Stimulated activated CD4-positive, alpha-beta T cell treated with anti-CD3 and anti-CD28 coated beads, TNF-alpha, amount 100 ng/mL, for 1 hour (primary cell): ENCODE results near the gene C16orf74.

Experiments used
- DNase-seq, 3 donors: peaks; one replicate each; pipeline ENCODE4 v3.0.0-alpha.2; 2020; ENCODE audit warnings: low read depth in 3 of 3, low spot score in 1 of 3

Gene C16orf74

DNA sequence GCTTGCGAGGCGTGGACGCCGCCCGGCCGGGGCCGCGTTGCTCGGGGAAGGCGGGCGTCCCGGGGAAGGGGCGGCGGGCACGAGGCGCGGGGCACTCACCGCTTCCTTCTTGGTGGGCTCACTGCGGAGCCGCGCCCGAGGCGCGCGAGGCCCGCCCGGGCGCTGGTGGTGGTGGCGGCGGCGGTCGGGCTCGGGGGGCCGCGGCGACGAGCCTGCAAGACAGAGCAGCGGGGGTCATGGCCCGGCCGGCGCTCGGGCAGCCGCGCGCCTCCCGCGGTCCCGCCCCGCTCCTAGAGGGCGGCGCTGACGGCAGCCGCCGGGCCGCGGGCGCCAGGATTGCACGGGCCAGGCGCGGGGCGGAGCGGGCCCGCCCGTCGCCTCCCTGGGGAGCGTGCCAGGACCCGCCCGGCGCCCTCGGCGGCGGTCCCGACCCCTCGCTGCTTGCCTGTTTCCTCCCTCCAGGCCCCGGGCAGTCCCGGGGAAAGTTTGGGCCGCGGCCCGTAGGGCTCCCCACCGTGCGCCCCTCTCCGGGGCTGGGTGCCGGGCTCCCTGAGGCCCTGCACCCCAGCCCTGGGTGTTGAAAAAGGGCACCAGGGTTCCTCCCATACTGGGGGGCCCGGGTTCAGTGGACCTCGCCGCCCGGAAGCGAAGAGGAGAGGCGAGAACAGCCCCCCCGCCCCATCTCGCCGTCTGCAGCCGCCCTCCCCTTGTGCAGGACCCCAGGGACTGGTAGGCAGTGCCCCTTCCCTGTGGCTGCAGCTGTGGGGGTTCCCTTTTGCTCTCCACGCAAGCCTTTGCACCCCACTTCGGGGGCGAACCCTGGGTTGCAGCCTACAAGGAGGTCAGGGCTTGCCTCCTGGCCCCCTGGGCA, at the start of gene C16orf74:
C16orf74 (minus strand) TSS at position 270 of the 871 bp plus-strand sequence. CDS start 15,879 bp downstream, outside the sequence.
- DNase-seq = no peak

DNA sequence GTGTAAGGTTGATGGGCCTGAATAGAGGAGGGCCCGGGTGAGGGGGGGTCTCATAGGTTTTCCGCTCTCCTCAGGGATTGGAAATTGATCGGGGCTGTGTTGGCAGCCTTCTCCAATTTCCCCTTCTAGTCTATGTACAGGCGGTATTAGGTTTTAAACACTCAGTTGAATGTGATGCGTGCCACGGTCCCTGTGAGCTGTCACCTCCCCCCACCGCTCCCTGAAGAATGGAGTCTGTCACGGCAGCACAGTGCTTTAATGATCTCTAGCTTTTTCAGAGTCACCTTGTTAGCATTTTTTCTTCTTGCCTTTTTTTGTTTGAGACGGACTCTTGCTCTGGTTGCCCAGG, 49.4 kb upstream of the C16orf74 start:
- peak in 1 of 3 donors; percentile 22 for DNase-seq

DNA sequence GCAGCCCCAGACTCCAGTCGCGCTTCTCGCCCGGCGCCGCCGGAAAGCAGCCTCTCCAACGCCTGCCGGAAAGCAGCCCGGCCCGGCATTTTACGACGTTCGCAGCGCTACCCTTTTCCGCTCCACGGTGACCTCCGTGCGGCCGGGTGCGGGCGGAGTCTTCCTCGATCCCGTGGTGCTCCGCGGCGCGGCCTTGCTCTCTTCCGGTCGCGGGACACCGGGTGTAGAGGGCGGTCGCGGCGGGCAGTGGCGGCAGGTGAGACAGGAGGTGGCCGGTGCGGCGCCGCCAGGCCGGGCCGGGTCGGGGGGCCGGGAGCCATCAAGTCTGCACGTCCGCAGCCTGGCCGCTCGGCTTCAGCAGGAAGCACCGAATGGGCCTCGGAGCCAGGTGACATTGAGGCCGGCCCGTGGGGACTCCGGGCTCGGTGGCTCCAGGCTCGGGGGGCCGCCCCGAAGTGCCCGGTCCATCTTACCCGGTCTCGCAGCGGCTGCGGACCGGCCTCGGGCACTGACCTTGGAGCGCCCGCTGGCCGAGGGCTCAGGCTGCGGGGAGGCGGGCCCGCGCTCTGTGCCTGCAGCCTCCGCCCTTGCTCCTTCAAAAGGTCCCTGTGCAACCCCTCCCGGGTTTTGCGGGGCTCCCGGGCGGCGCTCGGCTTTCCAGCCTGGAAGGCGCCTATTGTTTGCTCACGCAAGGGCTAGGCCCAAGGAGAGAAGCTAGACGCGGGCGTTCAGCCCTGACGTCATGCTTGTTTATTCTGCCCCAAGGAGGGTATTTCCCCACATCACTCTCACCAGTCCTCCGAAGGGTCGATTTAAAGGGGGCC, 48.8 kb upstream of the C16orf74 start, which contains the start of the genes COX4I1 and EMC8:
COX4I1 (plus strand) TSS at position 199 of the 824 bp plus-strand sequence. CDS start 1,511 bp downstream, outside the sequence.
EMC8 (minus strand) TSS at position 48 of the 824 bp plus-strand sequence. CDS start 249 bp downstream, outside the sequence.
- peak; percentile 70 to 88 (median 77) for DNase-seq

DNA sequence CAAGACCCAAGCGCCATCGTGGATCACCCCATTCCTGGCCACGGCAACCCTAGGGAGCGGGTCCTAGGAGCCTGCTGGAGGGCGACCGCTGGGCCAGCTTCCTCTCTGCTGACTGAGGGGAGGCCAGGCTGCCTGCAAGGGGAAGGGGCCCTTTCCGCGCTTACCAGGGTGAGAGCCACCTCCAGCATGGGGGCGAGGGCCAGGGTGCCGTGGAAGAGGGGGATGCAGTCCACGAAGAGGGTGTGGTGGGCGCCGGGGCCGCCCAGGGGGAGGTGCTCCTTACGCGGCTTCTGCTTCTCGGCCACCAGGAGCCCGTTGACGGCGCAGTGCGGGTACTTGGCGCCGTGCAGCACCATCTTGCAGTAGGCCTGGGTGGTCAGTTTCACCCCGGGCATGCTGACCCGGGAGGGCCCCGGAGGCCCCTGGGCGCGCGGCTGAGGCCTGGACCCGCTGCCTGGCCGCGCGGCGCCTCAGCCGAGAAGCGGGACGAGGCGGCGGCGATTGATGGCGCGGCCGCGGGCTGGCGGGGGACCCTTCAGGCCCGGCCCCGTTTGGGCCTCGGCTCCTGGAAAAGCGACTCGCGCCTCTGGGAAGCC, 48.1 kb upstream of the C16orf74 start:
- DNase-seq = no peak

DNA sequence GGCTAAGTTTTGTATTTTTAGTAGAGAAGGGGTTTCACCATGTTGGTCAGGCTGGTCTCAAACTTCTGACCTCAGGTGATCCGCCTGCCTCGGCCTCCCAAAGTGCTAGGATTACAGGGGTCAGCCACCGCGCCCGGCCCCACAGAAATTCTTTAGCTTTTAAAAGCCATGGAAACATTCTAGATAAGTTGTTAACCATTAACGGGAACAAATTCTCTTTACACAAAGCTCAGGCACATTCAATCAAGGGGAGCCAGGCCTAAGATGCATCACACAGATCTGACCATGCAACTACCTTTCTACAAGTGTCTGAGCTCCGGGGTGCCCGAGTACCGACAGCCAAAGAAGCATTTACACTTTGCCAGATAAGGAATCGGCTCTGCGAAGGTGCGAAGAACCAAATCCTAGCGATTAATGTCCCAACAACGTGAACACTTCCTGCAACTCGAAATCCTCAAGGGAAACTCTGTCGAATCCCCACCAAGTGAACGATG, 47.4 kb upstream of the C16orf74 start:
- DNase-seq = no peak

DNA sequence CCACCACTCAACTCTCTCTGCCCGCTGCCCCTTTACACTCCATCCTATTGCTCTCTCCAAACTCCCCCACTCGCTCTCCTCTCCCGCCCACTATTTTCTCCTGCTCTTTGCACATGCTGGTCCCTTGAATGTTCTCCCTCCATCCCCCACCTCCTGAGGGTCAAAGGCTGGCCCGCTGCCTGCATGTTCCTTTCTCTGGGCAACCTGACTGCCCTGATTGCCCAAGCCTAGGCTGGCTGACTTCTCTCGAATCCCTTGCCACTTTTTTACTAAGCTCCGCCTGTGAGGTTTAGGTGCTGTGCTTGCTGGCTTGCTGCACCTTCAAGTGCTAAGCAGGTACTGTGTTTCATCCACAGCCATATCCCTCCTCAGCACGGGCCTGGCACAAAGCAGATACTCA, 45.7 kb upstream of the C16orf74 start:
- DNase-seq = no peak

DNA sequence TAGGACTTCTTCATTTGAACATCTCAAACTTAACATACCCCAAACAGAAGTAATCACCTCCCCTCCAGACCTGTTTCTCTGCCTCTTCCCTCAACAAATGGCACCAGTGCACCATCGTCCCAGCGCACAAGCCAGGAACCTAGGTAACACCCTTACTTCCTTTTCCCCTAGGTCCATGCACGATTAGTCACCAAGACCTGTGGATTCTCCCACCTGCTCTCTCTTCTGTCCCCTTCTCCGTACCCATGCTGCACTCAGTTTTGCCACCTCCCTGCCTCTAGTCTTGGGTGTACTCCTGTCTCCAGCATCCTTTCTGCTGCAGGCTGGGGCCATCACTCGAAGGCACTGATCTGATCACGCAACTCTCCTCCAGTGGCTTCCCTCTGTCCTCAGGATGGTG, 45.3 kb upstream of the C16orf74 start:
- DNase-seq = no peak

DNA sequence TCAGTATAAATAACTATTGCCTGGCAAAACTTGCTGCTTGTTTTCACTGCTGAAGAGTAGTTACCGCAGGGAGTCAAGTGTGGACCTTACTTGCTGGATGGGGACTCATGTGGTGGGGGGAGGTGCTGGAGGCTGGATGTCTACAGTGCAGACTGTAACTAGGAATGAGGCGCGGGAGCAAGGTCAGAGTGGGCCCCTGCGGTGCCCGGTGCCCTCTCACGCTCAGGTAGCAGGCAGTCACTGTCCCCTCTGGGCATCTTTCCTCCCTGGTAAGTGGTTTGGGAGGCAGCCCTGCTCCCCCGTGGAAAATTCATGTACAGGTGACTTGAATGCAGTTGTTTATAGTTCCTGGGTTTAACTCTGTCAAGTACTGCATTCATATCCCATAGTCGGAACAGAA, 43.8 kb upstream of the C16orf74 start:
- DNase-seq = no peak

DNA sequence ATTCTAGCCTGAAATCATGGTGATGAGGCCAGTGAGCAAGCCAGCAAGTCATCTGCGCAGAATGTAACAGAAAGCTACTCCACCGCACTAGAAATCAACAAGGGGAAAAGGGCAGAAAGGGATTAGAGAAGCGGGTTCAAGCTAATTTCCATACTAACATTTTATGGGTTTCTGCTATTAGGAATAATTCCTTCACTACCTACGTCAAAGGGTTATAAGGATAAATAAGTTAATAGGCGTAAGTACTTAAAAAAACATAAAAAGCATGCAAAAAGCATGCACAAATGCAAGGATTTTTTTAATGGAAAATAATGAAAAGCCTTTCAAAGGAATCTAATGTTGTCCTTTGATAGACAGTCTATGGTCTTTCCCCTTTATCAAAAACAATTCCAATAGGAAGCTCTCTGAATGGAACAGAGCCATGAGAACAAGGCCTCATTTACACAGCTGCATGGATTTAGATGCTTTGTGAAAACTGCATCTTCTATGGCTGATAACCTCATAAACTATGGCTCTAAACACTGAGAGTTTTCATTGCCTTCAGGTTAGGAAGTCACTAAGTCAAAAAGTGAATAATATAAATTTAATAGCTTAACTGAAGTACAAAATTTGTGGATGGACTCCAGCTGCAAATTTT, 42.9 kb upstream of the C16orf74 start:
- no peak for DNase-seq

DNA sequence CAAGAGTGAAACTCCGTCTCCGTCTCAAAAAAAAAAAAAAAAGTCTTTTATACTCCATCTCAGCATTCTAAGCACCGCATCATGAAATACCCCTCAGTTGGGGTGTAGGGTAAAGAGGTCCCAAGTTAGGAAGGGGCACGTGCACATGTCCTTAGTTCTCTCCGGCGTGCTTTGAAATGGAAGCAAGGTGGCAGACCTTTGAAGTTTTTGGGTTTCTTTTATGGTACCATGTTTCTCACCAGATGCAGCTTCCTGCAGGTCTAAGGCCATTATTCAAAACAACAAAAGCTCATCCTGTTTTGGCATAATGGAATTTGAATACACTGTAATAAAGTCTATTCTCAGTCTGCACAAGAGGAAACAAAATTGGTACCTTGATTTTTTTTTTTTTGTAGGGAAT, 38.9 kb upstream of the C16orf74 start:
- DNase-seq = no peak

DNA sequence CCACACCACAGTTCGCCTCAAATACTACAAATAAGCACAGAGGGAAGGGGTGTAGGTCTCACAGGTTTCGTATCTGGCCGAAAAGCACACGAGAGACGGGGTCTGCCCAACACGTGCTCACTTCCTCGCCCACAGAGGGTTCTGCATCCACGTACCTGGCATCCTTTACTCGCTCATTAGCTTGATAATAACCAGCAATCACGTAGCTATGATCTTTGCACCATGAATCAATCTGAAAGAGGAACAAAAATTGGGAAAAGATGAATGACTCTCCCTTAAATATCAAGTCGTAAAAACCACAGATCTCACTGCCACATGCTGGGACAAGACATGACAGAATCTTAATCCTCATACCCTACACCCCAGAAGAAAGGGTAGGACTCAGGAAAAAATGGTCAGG, 37.9 kb upstream of the C16orf74 start:
- DNase-seq = no peak

DNA sequence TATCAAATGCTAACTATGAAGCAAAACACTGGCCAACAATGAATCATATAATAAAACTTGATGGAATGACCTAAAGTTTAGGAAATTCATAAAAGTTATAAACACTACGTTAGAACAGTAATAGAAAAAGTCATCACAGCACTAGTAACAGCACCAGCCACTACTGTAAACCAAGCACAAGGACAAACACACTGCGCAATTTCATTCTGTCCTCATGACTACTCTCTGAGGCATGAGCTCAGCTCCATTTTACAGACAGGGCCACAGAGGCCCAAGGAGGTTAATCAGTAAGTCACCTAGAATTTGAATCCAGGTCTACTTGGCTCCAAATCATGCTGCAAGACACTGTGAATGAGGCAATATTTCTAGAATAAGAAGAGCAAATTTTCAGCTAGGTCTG, 35.0 kb upstream of the C16orf74 start:
- no peak for DNase-seq

DNA sequence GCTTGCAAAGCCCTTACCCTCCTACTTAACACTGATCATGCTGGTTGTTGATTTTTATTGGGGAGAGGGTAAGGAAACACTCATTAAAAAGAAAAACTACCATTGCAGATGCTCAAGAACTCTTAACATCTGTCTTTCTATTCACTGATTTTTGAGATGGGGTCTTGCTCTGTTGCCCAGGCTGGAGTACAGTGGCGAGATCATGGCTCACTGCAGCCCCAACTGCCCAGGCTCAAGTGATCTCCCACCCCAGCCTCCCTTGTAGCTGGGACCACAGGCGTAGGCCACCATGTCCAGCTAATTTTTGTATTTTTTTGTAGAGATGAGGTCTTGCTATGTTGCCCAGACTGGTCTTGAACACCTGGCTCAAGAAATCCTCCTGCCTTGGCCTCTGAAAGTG, 33.9 kb upstream of the C16orf74 start:
- no peak for DNase-seq

DNA sequence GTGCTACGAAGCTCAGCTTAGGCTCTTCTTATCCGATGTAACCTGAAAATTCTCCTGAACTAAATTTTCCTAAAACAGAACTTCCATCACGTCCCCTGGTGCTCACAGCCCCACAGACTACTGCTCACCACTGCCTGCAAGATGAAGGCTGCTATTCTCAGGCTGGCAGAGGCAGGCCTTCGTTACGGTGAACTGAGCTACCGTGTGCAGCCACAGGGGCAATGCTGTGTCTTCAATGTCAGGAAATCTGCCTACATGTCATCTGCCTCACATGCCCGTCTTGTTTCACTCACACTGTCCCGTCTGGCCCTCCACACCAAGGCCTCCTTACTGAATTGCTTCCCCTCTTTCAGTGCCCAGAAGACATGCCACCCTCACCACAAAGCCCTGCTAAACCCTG, 32.5 kb upstream of the C16orf74 start:
- DNase-seq = no peak

DNA sequence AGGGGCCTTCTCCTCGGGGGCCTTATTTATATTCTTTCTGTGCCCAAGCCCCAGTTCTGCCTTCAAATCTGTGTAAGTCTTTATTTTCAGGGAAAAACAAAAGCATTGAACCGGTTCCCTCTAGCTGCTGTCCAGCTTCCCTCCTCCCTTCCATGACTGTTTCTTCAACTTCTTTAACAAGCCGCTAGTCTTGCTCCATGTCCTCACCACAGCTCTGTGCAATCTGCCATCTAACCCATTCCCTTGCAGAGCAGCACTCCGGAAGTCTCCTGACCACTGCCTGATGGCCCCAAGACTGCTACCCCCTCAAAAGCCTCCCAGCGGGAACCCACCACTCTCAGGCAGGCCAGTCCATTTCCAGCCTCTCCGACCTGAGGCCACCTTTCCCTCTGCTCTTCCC, 31.6 kb upstream of the C16orf74 start:
- DNase-seq = no peak

DNA sequence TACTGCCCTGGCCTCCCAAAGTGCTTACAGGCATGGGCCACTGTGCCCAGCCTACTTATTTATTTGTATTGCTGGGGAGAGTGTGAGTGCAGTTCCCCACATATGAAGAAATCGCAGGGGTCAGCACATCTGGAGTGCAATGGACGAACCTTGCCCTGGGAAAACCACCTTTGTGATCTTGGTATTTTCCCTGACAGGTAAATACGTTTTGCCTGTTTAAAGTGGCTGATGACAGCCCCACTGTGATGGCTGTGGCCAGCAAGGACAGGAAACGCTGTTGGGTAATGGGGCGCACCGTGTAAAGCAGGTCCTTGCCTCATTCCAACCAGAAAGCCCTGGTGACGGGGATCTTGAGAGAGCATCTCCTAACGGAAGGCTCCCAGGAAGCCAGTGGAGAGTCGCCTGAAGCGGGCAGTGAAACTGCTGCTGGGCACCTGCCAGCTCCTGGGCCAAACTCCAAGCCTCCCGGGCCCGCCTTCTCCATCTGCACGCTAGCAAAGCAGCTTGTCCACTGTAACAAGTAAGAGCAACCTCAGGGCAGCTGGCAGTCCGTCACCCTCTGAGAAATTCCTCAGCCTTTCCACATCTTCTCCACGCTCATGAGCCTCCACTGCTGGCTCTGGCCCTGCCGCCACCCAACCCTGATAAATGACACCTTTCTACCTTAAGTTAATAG, 30.9 kb upstream of the C16orf74 start:
- no peak for DNase-seq

DNA sequence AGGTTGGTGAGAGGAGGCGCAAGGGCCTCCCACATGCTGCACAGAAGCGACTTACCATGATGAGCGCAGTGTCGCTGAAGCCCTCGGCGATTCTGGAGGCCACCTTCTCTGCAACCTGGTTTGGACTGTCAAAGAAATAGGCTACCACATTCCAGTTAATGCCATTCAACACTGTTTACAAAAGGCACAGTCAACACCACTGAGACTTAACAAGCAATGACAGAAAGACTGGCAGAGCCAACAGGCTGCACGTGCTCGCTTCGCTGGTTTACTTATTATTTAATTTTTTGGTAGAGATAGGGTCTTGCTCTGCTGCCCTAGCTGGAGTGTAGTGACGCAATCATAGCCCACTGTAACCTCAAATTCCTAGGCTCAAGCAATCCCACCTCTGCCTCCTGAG, 30.3 kb upstream of the C16orf74 start:
- no peak for DNase-seq

DNA sequence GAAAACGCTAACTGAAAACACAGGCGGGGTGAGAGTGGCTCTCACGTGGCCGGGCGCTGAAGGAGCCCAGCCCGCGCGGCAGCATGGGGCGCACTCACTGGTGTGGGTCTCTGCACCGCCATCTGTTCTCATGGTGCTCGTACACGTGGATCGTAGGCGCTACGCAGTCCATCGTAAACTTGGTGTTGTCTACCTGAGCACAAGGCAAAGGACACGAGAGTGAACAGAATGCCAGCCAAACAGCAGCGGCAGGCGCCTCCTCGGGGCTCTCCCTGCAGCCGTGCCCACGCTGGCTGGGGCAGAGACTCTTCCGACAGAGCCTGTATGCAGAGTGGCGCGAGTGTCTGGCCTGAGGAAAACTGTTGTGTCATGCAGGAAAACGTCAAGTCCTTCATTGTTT, 29.4 kb upstream of the C16orf74 start:
- DNase-seq = no peak

DNA sequence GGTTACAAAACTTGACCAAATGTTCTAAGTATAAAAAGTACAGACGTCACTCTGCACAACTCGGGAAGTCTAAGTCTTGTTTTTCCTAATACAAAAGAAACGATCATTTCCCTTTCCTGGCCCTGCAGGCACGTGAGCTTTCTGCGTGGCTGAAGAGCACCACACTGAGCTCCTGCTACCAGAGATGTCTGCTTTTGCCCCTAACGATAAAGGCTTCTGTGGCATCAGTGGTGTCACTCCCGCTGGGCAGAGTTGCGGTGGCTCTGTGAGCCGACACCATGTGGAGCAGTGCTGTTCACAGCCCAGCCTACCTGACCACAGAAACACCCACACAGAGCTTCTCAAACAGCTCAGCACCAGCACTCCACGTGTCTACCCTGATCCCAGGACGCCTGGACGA, 28.0 kb upstream of the C16orf74 start:
- no peak for DNase-seq

DNA sequence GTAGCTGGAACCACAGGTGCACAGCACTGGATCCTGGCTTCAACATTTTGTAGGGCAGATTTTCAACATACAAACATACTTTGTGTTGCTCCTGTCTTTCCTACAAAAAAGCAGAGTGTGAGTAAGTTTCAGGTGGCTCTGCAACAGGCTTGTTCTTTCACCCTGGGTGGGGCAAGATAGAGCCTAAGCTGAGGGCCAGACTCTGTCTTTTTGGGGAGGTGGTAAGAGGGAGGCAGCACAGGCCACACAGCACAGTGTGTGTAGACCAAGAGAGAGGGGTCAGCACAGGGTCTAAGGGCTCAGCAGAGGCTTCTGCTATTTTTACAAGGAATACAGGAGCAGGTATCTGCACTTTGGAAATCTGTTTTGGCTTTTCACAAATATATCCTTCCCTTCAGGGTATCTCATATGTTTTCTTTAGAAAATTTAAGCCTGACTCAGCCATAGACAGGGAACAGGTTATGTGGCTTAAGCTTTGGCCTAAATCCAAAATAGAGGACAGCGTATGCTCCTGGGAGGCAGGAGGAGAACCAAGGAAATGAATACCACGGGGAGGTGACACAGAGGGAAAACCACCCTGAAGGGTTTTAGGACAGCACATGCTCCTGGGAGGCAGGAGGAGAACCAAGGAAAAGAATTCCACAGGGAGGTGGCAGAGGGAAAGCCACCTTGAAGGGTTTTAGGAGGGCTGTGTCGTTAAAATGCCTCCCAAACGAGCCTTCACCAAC, 26.9 kb upstream of the C16orf74 start:
- DNase-seq = no peak
